ENCODE results near the gene ABHD11. TPM values are rescaled to one million over a fixed set of nuclear protein-coding genes. Genes with fewer than 3 reads are reported as not detected.

Gene ABHD11
- total and polyA plus RNA-seq, 2 of the 4 experiments (the other 2 are of a cell fraction), result 13.4 to 19.9 TPM

DNA sequence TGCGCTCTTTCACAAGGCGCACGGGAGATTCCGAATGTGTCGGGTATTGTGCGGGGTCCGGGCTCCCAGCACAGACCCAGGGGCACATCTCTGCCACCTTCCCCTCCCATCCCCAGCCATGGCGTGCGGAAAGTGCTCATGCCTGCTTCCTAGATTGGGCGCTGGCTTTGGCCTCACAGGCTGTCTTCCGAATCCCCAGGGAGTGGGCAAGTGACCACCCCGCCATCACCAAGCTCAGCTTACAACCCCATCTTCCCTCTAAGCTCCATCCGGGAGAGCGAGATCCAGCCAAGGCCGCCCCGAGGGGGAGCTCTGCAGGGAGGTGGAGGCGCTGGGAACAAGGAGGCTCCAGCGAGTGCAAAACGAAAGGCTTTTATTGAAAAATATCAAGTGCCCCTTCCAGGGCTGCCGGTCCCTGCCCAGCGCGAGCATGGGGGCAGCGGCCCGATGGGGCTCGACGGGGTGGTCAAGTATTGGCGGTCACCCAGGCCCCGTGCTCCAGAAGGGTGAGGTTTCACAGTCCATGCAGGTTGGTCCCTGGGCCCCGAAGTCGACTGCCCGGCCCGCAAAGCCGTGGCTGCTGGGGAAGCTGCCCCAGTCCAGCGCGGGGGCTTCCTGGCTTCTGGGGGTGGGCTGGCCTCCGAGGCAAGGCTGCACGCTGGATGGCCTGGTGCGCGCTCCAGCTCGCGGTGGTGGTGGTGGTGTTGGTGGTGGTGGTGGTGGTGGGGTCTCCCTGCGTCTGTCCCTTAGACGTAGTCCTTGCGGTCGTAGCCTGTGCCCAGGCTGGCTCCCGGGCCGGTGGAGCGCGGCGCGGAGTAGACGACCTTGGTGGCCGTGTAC is 30.3 kb upstream of the ABHD11 start (continued):
- no peak for TF ChIP-seq FOS (IDR thresholded peaks at IDR 0.05; ENCODE audit: low read depth, low read length)

DNA sequence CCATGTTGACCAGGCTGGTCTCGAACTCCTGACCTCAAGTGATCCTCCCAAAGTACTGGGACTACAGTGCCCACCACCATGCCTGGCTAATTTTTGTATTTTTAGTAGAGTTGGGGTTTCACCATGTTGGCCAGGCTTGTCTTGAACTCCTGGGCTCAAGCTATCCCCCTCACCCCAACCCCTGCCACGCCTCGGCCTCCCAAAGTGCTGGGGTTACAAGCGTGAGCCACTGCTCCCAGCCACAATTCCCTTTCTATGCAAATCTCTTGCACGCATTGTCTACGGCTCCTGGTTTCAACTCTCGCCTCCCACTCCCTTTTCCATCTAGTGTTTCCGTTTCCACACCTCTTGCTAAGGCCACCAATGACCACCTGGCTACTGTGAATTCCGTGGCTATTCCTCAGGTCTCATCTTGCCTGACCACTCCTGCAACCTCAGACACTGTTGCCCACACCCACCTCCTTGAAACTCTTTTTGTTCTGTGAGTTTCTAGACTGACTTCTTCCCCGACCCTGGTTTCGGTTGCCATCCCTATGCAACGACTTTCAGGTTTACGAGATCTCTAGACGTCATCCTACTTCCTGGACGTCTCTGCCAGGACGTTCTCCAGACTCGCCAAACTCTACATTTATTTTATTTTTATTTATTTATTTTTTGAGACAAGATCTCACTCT is 28.1 kb upstream of the ABHD11 start:
- ATAC-seq (ENCODE audit: low read depth) (no peak), DNase-seq (no peak)
- no peaks in the 10 kb centered on the region for H3K36me3 ChIP-seq (ENCODE audit: control insufficient read depth, insufficient read depth, low read length)
- H3K4me3 ChIP-seq (ENCODE audit: insufficient read depth, low read depth, low read length), result no peak overlapping the region
- H4K5ac ChIP-seq (ENCODE audit: low read depth, low read length), result no peak overlapping the region
- no peaks in the 10 kb centered on the region; the same call in 1 of the 2 replicates for H3K9me3 ChIP-seq (ENCODE audit: control insufficient read depth, insufficient read depth, low read length)
- POLR2A ChIA-PET (ENCODE audit: unreplicated experiment), result no interaction called here
- no peaks in the 10 kb centered on the region for H3K9me1 ChIP-seq (ENCODE audit: insufficient read depth, low read length)
- no peak overlapping the region for H3K4me2 ChIP-seq (ENCODE audit: low read depth, low read length)
- peaks cover 40% of the 10 kb centered on the region for H3K27me3 ChIP-seq (ENCODE audit: control insufficient read depth, insufficient read depth, low read length)
- no peak overlapping the region for H2AFZ ChIP-seq (replicated peaks; ENCODE audit: low read length, poor library complexity)
- no peaks in the 10 kb centered on the region for H4K20me1 ChIP-seq (ENCODE audit: insufficient read depth, low read length)
- no peak overlapping the region for H3K9ac ChIP-seq (ENCODE audit: low read depth, low read length)
- no peak overlapping the region for H2BK20ac ChIP-seq (ENCODE audit: low read depth, low read length)
- in situ Hi-C loops (cut with MboI; ENCODE audit: low sequenced_read_pairs) (no loop called here), intact Hi-C loops (cut with micrococcal nuclease) (no loop called here), dilution Hi-C loops (cut with HindIII; ENCODE audit: low sequenced_read_pairs, unreplicated experiment) (no loop called here)
- no peak overlapping the region for H2AK9ac ChIP-seq (replicated peaks; ENCODE audit: low read depth, low read length, poor library complexity)
- no peak overlapping the region for H2BK5ac ChIP-seq (ENCODE audit: low read depth, low read length, poor library complexity, severe bottlenecking)
- no TSS peak for BruUV-seq (replicated peaks)
- H3K79me1 ChIP-seq (ENCODE audit: low read depth in 1 of 2, low read length in 2 of 2), result no peaks in the 10 kb centered on the region
- H3K23ac ChIP-seq (ENCODE audit: low read depth, low read length), result no peak overlapping the region
- H3K27ac ChIP-seq (ENCODE audit: insufficient read depth, low read length), result no peak overlapping the region
- peaks cover 4% of the 10 kb centered on the region; the same call in 1 of the 2 replicates for H3K4me1 ChIP-seq (ENCODE audit: control insufficient read depth, insufficient read depth, low read length)
- no peak overlapping the region for H2AK5ac ChIP-seq (ENCODE audit: low read depth, low read length)
- H3K18ac ChIP-seq (ENCODE audit: low read depth, low read length), result no peak overlapping the region
- H2BK15ac ChIP-seq (ENCODE audit: low read depth, low read length), result no peak overlapping the region
- no peak overlapping the region for H3K56ac ChIP-seq (ENCODE audit: extremely low read depth, insufficient read depth, low read length)
- WGBS, 2 experiments (ENCODE audit: extremely low coverage in 2 of 2, insufficient read length in 1 of 2), result 80% methylated on average over 7 of the region's 17 CpGs; no CpG with 5 or more reads in 1 of the 2 experiments
- H4K8ac ChIP-seq (ENCODE audit: low read depth in 2 of 2, low read length in 2 of 2), result no peak overlapping the region
- TF ChIP-seq SMC3 (IDR thresholded peaks at IDR 0.05; ENCODE audit: low read depth, low read length) (no peak), MAZ (IDR thresholded peaks at IDR 0.05; ENCODE audit: borderline replicate concordance, low read depth, low read length) (no peak), CEBPB (IDR thresholded peaks at IDR 0.05; ENCODE audit: low read depth, low read length) (no peak), RAD21 (IDR thresholded peaks at IDR 0.05; ENCODE audit: low read length) (no peak), POLR2A (IDR thresholded peaks at IDR 0.05; ENCODE audit: low read depth, low read length) (no peak), FOS (IDR thresholded peaks at IDR 0.05; ENCODE audit: low read depth, low read length) (no peak), RFX5 (IDR thresholded peaks at IDR 0.05; ENCODE audit: low read depth, low read length) (no peak), CHD1 (IDR thresholded peaks at IDR 0.05; ENCODE audit: low read depth, low read length) (no peak), RCOR1 (IDR thresholded peaks at IDR 0.05; ENCODE audit: insufficient replicate concordance, low read length) (no peak), MAFK (IDR thresholded peaks at IDR 0.05; ENCODE audit: low read depth, low read length) (no peak), NFE2L2 (IDR thresholded peaks at IDR 0.05; ENCODE audit: low read depth, low read length) (no peak)
- TF ChIP-seq, protein P1, sequence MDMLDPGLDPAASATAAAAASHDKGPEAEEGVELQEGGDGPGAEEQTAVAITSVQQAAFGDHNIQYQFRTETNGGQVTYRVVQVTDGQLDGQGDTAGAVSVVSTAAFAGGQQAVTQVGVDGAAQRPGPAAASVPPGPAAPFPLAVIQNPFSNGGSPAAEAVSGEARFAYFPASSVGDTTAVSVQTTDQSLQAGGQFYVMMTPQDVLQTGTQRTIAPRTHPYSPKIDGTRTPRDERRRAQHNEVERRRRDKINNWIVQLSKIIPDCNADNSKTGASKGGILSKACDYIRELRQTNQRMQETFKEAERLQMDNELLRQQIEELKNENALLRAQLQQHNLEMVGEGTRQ (IDR thresholded peaks at IDR 0.05; ENCODE audit: low read depth, low read length), result no peak
- TF ChIP-seq, protein P2, sequence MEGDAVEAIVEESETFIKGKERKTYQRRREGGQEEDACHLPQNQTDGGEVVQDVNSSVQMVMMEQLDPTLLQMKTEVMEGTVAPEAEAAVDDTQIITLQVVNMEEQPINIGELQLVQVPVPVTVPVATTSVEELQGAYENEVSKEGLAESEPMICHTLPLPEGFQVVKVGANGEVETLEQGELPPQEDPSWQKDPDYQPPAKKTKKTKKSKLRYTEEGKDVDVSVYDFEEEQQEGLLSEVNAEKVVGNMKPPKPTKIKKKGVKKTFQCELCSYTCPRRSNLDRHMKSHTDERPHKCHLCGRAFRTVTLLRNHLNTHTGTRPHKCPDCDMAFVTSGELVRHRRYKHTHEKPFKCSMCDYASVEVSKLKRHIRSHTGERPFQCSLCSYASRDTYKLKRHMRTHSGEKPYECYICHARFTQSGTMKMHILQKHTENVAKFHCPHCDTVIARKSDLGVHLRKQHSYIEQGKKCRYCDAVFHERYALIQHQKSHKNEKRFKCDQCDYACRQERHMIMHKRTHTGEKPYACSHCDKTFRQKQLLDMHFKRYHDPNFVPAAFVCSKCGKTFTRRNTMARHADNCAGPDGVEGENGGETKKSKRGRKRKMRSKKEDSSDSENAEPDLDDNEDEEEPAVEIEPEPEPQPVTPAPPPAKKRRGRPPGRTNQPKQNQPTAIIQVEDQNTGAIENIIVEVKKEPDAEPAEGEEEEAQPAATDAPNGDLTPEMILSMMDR (conservative IDR thresholded peaks at IDR 0.05; ENCODE audit: low read depth, low read length), result no peak
- CTCF ChIA-PET, result no interaction called here
- H2BK120ac ChIP-seq (ENCODE audit: low read depth, low read length), result no peak overlapping the region
- no peak overlapping the region for H4K91ac ChIP-seq (ENCODE audit: insufficient read depth, low read depth, low read length)
- H3K14ac ChIP-seq (replicated peaks; ENCODE audit: low read depth, low read length), result no peak overlapping the region
- no peak overlapping the region for H3K4ac ChIP-seq (ENCODE audit: low read depth, low read length)

Data from IMR-90 (cell line).